K562 (cell line): Measurements from ENCODE around the gene WWOX. TPM values are rescaled to one million over a fixed set of nuclear protein-coding genes. Genes with fewer than 3 reads are reported as not detected.

ENCODE experiments used
- RB1 ChIP-seq: fragments of 450-650 bp; IDR thresholded peaks from 2 replicates; pipeline ENCODE4 v1.6.1; 2017; ENCODE audit warnings: low read depth, mild to moderate bottlenecking
- polyA plus RNA-seq, 8 experiments: library from polyadenylated mRNA; depleted of rRNA in 4 of 8; stranded (reverse) in 5 of 8; unstranded in 3 of 8; fragments of >200 nt; fragmentation: Nextera tagmentation in 2 of 8; fragmentation: Illumina TruSeq in 1 of 8; extraction: Ambion mirVana in 2 of 8; extraction: Trizol in 1 of 8; gene quantifications; 2 replicates each; pipeline versions ENCODE4 v1.2.1 to v1.2.3, GENCODE V29; 2011 to 2014; ENCODE audit warnings: inconsistent platforms in 1 of 8, missing spikeins in 1 of 8
- total RNA-seq, 7 experiments: library from RNA; depleted of rRNA in 6 of 7; stranded (reverse); fragments of >200 nt in 6 of 7; fragmentation: Illumina TruSeq in 2 of 7; extraction: Trizol in 2 of 7; gene quantifications; 2 replicates each; pipeline versions ENCODE4 v1.2.1 to v1.2.3, GENCODE V29; 2011 to 2021; ENCODE audit warnings: low replicate concordance in 1 of 7
- TF ChIP-seq, protein P1 (sequence below): fragments of 250-450 bp; sonication (Bioruptor Pico); IDR thresholded peaks from 2 replicates; pipeline ENCODE4 v1.5.0; 2020; ENCODE audit warnings: mild to moderate bottlenecking, borderline replicate concordance
- TF ChIP-seq, protein P2 (sequence below): sonication (generic); formaldehyde crosslinking; IDR thresholded peaks from 2 replicates; pipeline ENCODE4 v1.8.0; 2023; ENCODE audit warnings: mild to moderate bottlenecking, missing genetic modification reagents
- TF ChIP-seq, protein P3 (sequence below): fragments of 250-450 bp; sonication (Bioruptor Pico); IDR thresholded peaks from 2 replicates; pipeline ENCODE4 v1.8.0; 2021; ENCODE audit warnings: borderline replicate concordance, mild to moderate bottlenecking, moderate library complexity; ENCODE audit not compliant: poor library complexity, severe bottlenecking
- TF ChIP-seq, protein P4 (sequence below): fragments of 250-450 bp; sonication (Bioruptor Pico); IDR thresholded peaks from 2 replicates; pipeline ENCODE4 v1.8.0; 2021; ENCODE audit warnings: moderate library complexity, mild to moderate bottlenecking, inconsistent platforms
- TF ChIP-seq, protein P5 (sequence below): fragments of 250-450 bp; sonication (Bioruptor Pico); IDR thresholded peaks from 2 replicates; pipeline ENCODE4 v1.9.0; 2021; ENCODE audit warnings: mild to moderate bottlenecking

WWOX gene
- total and polyA plus RNA-seq, 9 of the 15 experiments (the other 6 are each of a cell fraction or from before 2014, with no cell fraction given) = 1.6 to 22.7 (median 8.1) TPM

DNA sequence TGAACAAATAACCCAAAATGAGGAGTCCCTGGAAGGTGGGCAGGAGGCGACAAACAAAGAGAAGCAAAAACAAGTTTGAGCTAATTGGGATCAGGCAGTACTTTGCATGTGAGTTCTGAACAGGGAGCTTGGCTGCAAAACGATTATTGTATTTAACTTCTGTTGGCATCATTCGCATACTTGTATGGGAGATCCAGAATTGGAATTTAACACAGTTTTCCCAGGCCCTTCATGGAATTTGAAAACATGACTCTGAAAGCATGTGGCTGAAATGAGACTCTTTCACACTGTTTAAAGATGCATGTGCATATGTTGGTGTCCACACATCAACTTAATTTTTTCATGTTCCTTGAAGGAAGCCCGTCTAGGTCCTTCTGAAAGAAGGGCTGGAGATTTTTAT, 674.3 kb downstream of the WWOX start (continued):
- TF ChIP-seq, protein P1, sequence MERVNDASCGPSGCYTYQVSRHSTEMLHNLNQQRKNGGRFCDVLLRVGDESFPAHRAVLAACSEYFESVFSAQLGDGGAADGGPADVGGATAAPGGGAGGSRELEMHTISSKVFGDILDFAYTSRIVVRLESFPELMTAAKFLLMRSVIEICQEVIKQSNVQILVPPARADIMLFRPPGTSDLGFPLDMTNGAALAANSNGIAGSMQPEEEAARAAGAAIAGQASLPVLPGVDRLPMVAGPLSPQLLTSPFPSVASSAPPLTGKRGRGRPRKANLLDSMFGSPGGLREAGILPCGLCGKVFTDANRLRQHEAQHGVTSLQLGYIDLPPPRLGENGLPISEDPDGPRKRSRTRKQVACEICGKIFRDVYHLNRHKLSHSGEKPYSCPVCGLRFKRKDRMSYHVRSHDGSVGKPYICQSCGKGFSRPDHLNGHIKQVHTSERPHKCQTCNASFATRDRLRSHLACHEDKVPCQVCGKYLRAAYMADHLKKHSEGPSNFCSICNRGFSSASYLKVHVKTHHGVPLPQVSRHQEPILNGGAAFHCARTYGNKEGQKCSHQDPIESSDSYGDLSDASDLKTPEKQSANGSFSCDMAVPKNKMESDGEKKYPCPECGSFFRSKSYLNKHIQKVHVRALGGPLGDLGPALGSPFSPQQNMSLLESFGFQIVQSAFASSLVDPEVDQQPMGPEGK = no peak
- TF ChIP-seq, protein P2, sequence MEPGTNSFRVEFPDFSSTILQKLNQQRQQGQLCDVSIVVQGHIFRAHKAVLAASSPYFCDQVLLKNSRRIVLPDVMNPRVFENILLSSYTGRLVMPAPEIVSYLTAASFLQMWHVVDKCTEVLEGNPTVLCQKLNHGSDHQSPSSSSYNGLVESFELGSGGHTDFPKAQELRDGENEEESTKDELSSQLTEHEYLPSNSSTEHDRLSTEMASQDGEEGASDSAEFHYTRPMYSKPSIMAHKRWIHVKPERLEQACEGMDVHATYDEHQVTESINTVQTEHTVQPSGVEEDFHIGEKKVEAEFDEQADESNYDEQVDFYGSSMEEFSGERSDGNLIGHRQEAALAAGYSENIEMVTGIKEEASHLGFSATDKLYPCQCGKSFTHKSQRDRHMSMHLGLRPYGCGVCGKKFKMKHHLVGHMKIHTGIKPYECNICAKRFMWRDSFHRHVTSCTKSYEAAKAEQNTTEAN (CRISPR knock-in tag) = no peak
- TF ChIP-seq, protein P3, sequence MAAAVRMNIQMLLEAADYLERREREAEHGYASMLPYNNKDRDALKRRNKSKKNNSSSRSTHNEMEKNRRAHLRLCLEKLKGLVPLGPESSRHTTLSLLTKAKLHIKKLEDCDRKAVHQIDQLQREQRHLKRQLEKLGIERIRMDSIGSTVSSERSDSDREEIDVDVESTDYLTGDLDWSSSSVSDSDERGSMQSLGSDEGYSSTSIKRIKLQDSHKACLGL (CRISPR knock-in tag) = no peak
- TF ChIP-seq, protein P4, sequence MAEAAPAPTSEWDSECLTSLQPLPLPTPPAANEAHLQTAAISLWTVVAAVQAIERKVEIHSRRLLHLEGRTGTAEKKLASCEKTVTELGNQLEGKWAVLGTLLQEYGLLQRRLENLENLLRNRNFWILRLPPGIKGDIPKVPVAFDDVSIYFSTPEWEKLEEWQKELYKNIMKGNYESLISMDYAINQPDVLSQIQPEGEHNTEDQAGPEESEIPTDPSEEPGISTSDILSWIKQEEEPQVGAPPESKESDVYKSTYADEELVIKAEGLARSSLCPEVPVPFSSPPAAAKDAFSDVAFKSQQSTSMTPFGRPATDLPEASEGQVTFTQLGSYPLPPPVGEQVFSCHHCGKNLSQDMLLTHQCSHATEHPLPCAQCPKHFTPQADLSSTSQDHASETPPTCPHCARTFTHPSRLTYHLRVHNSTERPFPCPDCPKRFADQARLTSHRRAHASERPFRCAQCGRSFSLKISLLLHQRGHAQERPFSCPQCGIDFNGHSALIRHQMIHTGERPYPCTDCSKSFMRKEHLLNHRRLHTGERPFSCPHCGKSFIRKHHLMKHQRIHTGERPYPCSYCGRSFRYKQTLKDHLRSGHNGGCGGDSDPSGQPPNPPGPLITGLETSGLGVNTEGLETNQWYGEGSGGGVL = no peak
- TF ChIP-seq, protein P5, sequence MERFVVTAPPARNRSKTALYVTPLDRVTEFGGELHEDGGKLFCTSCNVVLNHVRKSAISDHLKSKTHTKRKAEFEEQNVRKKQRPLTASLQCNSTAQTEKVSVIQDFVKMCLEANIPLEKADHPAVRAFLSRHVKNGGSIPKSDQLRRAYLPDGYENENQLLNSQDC (CRISPR knock-in tag) = no peak
- TF ChIP-seq RB1 = no peak
